Choroid plexus epithelial cell (primary cell): Measurements from ENCODE around the gene CDKN2A.

Experiments used
- DNase-seq: peaks from one replicate; pipeline ENCODE4 v3.0.0-alpha.2; 2010; ENCODE audit warnings: low read depth
- H3K4me3 ChIP-seq: 2 replicates; pipeline ENCODE4 v1.5.1; 2011; ENCODE audit warnings: low read depth, mild to moderate bottlenecking, control low read depth, low read length, moderate library complexity
- TF ChIP-seq, protein P1 (sequence below): conservative IDR thresholded peaks from 2 replicates; pipeline ENCODE4 v1.5.1; 2011; ENCODE audit warnings: low read depth, mild to moderate bottlenecking, control low read depth, inconsistent platforms, low read length, moderate library complexity

CDKN2A gene

DNA sequence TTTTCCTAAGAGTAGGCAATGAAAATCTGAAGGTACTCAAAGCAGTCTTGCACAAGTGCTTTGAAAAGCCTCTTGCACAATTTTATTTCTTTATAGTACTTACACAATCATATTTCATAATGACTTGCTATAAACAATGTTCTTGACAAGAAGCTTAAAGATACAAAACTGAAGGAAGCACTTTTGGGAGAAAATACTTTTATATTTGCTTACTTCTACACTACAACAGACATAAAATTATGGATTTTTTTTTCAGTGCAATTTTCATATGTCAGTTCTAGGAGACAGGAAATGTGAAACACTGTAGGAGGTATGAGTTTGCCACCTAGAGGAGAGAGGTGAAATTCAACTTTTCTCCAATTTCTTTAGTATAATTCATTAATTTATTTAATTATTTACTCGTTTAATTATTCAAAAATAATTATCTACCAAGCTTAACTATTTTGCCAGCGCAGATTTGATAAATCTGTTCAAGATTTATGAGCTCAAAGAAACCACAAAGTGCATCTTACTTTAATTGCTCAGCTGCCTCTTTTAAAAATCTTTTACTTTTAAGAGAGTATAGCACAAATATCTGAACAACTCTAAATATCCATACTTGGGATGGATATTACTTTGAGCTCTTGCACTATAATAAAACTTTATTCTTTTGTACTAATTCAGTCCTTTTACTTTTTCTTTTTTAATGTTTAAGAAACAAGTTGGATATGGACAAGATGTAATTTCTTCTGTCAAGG, 43.9 kb upstream of the CDKN2A start:
- H3K4me3 ChIP-seq, result no peak overlapping the region
- TF ChIP-seq, protein P1, sequence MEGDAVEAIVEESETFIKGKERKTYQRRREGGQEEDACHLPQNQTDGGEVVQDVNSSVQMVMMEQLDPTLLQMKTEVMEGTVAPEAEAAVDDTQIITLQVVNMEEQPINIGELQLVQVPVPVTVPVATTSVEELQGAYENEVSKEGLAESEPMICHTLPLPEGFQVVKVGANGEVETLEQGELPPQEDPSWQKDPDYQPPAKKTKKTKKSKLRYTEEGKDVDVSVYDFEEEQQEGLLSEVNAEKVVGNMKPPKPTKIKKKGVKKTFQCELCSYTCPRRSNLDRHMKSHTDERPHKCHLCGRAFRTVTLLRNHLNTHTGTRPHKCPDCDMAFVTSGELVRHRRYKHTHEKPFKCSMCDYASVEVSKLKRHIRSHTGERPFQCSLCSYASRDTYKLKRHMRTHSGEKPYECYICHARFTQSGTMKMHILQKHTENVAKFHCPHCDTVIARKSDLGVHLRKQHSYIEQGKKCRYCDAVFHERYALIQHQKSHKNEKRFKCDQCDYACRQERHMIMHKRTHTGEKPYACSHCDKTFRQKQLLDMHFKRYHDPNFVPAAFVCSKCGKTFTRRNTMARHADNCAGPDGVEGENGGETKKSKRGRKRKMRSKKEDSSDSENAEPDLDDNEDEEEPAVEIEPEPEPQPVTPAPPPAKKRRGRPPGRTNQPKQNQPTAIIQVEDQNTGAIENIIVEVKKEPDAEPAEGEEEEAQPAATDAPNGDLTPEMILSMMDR, result peak; percentile 55
- peak; percentile 66 for DNase-seq

DNA sequence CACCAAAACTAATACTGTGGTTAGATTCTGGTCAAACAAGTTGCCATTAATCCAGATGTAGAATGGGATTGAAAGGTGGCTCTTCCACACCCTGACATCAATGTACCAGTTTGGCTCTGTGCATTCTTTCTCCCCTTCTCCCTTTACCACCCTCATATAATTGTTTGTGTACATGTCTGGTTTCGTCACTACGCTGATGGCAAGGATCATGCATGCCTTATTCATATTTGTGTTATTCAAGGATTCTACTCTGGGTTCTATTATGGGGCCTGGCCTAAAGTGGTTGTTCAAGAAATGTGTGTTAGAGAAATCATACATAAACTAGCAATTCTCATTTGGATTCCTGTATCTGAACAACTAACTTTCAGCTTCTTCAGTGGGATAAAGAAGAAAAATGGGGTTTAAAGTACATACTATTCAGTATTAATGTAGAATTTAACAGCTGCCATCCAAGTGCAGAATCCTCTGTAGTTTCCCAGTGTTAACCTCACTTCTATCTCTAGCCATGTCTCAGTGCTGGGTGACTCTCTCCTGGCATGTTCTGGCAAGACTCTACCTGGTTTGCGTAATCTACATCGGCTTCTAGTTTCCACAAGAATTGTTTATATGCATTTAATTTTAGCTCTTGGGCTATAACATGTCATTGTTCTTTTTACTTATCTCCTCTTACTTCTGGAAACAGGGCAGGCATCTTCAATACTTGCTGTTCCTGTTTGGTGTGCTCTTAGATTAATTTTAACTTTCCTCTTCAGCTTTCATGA, 42.9 kb upstream of the CDKN2A start:
- TF ChIP-seq, protein P1, result no peak
- no peak overlapping the region for H3K4me3 ChIP-seq
- DNase-seq, result peak; percentile 43

DNA sequence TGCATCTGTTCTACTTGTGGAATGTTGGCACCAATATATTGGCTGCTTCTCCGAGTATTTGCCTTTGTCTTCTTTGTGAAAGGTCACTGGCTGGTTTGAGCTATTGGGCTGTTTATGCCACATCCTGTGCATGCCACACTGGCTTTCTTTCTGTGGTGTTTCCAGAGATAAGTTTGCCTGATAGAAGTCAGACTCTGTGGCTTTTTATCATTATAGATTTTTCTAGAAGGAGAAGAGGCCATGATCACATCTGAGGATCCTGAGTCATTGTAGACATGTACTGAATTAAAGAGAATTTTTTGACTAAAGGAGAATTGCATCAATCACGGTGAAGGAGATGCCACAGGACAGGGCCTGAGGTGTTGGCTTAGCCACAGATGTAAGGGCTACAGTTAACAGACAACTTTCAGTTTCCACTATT, 41.4 kb upstream of the CDKN2A start:
- no peak for DNase-seq
- TF ChIP-seq, protein P1, result no peak
- no peak overlapping the region for H3K4me3 ChIP-seq

DNA sequence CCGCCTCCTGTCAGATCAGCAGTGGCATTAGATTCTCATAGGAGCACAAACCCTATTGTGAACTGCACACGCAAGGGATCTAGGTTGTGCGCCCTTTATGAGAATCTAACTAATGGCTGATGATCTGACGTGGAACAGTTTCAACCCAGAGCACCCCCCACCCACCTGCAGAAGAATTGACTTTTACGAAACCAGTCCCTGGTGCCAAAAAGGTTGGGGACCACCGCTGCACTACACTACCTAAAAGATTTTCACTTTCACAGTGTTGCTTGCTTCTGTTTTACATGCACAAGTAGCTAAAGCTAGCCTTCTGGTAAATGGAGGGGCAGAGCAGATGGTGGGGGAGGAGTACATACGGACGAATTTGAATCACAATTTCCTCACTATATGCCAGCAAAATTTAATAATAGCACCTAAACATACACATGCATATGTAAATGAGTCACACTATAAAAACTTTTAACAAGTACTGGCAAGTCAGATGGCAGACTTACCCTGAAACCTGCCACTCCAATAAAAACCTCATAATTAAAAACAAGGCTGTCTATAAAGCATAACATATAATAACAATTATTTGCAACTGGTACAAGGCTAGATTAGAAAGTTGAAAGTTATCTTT, 38.9 kb upstream of the CDKN2A start:
- TF ChIP-seq, protein P1, result no peak
- DNase-seq, result no peak
- H3K4me3 ChIP-seq, result no peak overlapping the region

DNA sequence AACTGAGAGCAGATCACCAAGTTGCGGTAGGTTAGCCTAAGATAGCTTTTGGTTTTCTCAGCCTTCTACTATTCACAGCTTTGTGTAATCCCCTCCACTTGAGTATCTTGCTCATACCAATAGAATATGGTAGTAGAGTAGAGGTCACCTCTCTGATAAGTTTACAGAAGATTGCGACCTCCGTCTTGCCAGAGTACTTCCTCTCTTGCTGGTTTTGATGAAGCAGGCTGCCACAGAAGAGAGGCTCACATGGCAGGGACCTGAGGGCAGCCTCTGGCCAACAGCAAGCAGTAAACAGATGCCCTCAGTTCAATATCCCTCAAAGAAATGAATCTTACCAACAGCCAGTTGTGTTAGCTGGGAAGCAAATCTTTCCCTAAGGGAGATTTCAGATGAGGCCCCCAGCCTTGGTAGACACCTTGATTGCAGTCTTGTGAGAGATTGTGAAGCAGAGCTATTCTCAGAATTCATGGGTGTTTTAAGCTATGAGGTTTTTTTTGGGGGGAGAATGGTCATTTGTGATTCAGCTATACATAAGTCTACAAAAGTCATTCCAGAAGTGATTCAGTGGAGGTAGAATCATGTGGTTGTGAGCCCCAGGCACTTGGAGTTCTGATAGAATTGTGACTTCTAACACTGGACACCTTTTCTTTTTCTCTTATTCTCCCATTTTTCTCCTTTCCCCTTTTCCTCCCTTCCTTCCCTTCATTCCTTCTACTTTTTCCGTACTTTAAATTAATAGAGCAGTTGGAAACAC, 37.6 kb upstream of the CDKN2A start:
- TF ChIP-seq, protein P1, result no peak
- no peak overlapping the region for H3K4me3 ChIP-seq
- DNase-seq, result no peak

DNA sequence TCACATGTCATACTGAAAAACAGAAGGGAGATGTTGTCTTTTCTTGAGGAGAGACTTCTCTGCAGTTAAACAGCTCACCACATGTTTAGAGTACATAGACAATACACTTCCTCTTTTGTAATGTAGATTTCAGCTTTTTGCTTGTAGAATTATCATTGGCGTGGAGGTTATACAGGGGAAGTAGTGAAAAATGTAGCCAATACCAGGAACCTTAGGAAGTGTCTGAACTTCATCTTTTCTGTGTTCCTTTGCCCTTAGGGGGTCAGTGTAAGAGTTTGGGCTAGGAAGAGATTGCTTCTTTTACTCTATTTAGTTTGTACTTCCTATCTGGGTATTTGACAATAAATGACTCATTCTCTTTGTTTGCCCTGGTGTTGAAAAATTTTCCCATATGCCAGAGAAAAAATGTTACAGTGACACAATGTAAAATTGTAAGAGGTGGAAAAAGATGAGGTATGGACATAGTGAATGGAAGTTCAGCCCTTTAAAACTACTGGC, 36.0 kb upstream of the CDKN2A start:
- TF ChIP-seq, protein P1, result no peak
- no peak overlapping the region for H3K4me3 ChIP-seq
- peak; percentile 81 for DNase-seq
